ENCODE data around the gene MCC.

GRCh38 chr5:113510836-113511451 lies 22.7 kb upstream of the MCC start:
- TF ChIP-seq POLR2A (IDR thresholded peaks at IDR 0.05; ENCODE audit: low read length): no peak
- no peak for TF ChIP-seq GATA1 (IDR thresholded peaks at IDR 0.05; ENCODE audit: low read depth, low read length)

Measured in erythroblast (primary cell).